Measurements from ENCODE around the gene ELL. TPM values are rescaled to one million over a fixed set of nuclear protein-coding genes. Genes with fewer than 3 reads are reported as not detected.

Gene ELL
- total RNA-seq, 1 experiment from 2014 or later = 9.0 TPM

DNA sequence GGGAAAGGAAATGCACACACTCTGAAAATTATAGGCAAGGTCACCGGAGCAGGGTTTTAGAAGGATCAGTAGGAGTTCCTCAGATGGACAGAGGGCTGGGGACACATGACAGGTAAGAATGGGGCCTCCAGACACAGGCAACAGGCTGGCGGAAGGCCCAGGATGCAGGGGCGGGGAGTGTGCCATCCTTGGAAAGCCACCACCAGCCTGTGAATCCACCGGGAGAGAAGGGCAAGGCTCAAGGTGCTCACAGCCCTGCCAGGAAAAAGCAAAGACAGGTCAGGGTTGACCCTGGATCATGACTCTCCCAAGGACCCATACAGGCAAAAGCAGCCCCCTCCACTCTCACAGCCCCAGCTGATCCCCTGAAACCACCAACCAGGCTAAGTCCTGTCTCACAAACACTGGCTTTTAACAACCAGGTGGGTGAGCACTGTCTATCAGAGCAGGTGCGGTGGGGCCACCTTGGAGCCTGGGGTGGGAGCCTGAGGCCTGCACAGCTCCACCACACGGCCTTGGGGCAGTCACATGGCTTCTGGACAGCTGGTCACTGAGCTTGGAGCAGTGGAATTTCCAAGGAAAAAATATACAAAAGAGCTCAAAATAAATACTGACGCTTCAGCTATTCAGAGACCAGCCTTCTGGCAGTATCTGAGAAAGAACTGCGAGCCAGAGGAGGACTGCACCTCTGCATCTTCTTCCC, 48.7 kb downstream of the ELL start:
- no peak for DNase-seq (ENCODE audit: low spot score)

- DNase-seq (ENCODE audit: low spot score) = no peak
Measured at GRCh38 chr19:18470787-18471186, 51.1 kb downstream of the ELL start.

DNA sequence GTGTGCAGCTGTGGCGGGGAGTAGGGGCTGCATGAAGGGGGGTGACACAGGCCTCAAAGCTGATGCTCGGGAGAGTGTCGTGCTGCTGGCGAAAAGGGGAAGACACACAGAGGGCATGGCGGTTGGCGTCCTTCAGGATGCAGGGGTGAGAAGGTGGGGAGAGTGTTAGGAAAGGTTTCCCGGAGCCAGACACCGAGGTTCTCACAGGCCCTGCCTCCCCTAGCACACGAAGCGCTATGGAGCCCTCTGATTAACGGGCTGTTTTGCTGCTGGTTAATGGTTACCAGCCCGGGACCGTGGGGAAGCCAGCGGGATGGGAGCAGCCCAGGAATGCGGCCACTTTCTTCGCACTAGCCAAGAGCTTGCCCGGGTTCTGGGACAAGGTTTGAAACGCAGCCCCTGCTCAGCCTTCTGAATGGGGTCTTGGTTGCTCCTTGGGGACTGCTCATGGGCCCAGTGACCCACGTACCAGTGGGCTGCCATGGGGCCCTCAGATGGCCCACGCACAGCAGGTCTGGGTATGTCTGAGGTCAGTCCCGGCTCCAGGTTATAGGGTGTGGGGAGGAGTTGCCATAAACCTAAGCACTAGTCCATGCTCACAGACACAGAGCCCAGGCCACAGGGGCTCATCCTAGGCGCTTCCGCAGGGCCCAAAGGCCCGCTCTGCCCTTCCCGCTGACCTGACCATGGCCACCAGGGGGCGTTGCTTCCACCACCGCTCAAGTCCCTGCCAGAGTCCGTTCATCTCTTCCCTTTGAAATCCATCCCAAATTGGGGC, 52.6 kb downstream of the ELL start:
- no peak for DNase-seq (ENCODE audit: low spot score)

- peak; percentile 76 for DNase-seq (ENCODE audit: low spot score)
Measured at GRCh38 chr19:18468517-18468916, 53.4 kb downstream of the ELL start.

DNA sequence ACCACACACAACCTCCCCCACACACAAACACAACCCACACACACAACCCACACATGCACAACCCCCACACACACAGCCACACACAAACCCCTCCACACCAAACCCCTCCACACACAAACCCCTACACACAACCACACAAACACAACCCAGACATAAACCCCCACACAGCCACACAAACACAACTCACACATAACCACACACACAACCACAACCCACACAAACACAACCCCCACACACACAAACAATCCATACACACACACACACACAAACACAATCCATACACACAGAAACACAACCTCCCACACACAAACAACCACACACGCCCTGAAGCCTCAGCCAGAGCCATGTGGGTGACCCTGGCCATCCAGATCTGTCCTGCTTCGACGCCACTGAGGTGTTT, 53.9 kb downstream of the ELL start:
- DNase-seq (ENCODE audit: low spot score) = no peak

DNA sequence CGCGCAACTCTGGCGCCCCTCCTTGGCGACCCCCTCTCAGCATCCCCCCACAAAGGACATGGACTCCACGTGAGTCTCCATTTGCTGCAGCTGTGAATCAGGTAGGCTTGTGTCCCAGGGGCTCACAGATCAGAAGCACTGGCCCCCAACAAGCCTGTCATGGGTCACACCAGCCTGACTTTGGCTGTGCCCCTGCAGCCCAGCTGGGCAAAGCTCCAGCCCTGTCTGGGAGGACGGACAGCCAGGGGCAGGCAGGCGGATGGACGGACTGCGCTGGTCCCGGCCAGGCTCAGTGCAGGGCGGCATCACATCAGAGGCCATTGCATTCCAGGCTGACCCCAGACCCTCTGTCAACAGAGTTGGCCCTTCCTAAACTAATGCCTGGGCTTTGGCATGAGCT, 55.5 kb downstream of the ELL start:
- no peak for DNase-seq (ENCODE audit: low spot score)

GRCh38 chr19:18465964-18466339, 55.9 kb downstream of the ELL start:
- DNase-seq (ENCODE audit: low spot score) = no peak

- no peak for DNase-seq (ENCODE audit: low spot score)
Measured at GRCh38 chr19:18465214-18465963, 56.5 kb downstream of the ELL start.

DNA sequence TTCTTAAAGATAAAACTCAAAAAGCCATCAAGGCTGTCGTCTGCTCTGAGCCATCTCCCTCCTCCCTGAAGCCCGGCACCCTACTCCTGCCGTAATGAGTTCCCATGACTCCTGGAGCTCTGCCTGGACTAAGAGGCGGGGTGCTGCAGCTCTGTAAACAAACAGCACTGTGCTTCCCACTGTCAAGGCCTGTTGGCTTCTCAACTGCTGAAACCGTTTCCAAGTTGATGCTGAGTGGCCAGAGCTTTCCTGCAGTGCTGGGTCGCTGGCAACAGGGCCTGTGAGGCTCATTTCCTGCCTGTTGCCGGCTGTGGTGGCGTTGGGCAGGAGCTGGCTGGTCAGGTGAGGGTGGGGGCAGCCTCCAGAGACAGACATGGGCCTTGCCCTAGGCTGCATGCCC, 57.2 kb downstream of the ELL start:
- peak; percentile 95 for DNase-seq (ENCODE audit: low spot score)

DNA sequence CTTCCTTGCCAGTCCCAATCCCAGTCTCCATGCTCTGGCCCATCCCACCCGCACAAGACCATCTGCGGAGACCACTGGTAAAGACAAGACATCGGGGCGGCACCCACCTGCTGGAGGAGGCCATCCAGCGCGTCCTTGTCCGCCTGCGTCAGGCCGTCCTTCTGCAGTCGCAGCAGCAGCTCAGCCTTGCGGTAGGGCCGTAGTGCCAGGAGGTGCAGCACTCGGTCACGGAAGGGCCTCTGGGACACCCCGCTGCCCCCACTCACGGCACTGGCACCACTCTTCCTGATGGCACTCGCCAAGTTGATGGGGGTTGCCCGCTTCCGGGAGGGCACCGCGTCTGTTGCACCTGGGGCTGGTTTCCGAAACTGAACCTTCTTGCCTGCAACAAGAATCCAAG, 60.4 kb downstream of the ELL start:
- no peak for DNase-seq (ENCODE audit: low spot score)

DNA sequence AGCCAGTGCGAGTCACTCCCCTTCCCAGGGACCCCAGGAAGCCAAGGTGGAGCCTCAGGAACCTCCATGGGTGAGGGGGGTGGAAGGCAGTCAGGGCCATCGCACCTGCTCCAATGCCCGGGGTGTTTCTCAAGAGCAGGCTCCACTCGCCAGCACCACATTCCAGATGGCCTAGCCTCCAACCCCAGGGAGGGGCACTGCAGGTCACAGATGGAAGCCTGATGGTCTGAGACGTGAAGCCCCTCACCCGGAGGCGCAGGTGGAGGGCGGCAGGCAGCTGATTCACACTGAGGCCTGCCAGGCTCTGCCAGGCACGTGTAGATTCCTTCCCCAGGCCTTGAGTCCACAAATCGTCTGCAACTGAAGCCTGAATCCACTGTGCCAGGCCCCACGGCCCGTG, 61.0 kb downstream of the ELL start:
- no peak for DNase-seq (ENCODE audit: low spot score)

DNA sequence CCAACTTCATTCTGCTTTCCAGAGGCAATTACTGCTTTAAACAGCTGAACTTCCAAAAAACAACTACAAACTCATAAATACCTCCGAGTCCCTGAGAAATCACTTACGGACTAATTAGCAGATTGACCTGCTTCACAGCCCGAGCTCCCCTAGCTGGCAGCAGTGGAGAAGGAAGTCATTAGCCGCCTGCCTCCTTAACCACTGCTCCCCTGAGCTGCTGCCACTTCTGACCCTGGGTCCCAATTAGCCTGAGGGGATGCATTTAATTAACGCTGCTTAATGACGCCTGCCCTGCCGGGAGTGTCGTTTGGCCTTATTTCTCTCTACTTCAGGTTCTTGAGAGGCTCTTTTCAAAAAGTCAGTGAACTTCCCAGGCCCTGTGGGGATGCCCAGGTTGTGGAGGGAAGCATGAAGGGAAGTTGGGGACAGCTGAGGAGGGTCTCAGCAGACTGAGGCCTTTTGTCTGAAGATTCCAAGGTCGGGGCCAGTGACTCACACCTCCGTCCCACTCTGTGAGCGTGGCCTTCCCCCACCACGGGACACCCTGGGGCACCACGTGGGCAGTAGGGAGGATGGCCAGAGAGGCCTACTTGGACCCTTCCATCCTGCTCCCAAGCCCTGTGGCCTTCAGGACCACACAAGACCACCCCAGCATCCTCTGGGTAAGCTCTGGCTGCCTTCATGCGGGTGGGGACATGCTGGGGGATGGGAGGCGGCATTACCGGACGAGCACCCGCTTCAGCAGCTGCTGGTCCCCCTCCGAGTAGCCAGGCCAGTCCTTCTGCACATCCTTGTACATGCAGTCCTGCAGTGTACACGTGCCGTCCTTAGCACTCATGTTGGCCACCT, 64.2 kb downstream of the ELL start:
- no peak for DNase-seq (ENCODE audit: low spot score)

DNA sequence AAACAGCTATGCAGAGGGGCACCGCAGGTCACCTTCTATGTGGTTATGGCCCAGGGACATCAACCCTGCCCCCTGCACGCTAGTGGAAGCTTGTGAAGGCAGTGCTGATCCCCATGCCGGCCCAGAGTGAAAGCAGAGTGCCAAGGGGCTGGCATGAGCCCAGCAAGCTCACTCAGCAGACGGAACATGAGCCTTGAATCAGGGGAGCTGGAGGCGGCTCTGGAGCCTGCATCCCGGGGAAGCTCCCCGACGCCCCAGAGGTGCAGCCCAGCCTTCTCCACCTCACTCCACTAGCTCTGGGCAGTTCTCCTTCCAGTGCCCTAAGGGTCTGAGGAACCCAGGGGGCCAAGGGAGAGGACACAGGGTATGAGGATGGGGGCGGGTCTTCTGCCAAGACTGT, 64.9 kb downstream of the ELL start:
- DNase-seq (ENCODE audit: low spot score) = no peak

- no peak for DNase-seq (ENCODE audit: low spot score)
Measured at GRCh38 chr19:18456279-18456678, 65.6 kb downstream of the ELL start.

- DNase-seq (ENCODE audit: low spot score) = peak; percentile 49
Measured at GRCh38 chr19:18453269-18454024, 68.4 kb downstream of the ELL start.

DNA sequence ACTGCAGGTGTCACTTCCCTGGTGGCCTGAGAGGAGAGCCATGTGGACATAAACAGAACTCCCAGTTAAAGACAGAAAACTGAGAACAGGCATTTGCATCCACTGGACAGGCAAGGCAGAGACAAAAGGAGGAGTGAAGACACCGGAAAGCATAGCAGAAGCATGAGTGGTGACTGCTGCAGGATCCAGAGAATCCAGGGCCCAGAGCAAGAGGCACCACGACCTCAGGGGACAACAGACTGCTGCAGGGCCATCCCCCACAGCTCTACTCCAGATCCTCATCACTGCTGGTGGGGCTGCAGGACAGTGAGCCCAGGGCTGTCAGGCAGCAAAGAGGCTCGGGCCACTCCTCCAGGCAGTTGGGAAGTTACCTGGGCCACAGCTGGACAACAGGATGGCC, 69.5 kb downstream of the ELL start:
- no peak for DNase-seq (ENCODE audit: low spot score)

GRCh38 chr19:18450931-18451836, 70.7 kb downstream of the ELL start:
- peak; percentile 70 for DNase-seq (ENCODE audit: low spot score)

DNA sequence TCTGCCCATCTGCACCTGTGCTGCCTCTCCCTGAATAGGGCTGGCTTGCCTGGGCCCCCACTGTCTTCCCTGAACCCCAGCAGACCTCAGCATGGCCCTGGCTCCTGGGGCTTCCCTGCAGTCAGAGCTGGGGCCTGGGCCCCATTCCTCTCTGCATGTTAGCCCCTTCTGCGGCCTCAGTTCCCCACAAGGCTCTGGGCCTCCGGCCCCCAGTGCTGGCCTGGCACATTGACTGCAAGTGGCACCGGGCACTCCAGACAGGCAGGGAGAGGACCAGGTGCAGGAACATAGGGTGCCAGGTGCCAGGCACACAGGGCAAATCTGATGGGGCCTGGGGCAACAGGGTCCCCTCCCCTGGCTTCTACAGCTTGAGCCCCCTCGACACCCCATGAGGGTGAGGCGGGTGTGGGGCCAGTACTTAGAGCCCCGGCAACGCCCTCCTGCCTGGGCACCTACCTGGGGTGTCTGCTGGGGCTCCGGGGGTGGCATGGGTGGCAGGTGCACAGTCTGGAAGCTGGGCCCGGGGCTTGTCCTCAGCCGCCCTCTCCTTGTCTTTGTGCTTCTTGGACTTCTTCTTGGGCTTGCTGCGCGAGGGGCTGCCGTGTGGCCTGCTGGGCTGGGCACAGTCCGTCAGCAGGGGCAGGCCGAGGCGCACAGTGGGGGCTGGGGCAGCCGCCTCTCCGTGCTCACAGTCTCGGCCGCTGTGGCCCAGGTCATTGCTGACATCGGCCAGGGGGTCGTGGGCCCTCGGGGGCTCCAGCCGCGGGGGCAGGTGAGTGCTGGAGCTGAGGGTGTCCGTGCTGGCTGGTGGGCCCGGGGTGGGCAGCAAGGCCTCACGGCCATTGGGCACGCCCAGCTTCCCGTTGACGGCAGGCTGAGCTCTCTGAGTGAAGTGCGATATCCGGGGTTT, 71.6 kb downstream of the ELL start:
- no peak for DNase-seq (ENCODE audit: low spot score)

- DNase-seq (ENCODE audit: low spot score) = no peak
Measured at GRCh38 chr19:18449552-18449951, 72.3 kb downstream of the ELL start.

All from A172 (cell line).